MCF 10A (cell line): ENCODE data around the gene ATP6V1G3. TPM values are rescaled to one million over a fixed set of nuclear protein-coding genes. Genes with fewer than 3 reads are reported as not detected.

Experiments used
- BruUV-seq: library from RNA; stranded (reverse); fragments of 400-500 nt; replicated peaks from 2 replicates; lab custom pipeline; 2021; lab: Mats Ljungman, UMichigan
- CTCF ChIA-PET: fragments of 300-600 bp; sonication (Branson Sonifier 250); formaldehyde crosslinking; extraction: SDS; loops from one replicate; lab custom pipeline; 2021; ENCODE audit warnings: antibody characterized with exemption, inconsistent platforms; lab: Yijun Ruan, JAX
- POLR2A ChIA-PET: fragments of 300-600, 350-650 bp; sonication (Branson Sonifier 250); formaldehyde crosslinking; extraction: SDS; loops from one replicate; lab custom pipeline; 2020; ENCODE audit warnings: antibody characterized with exemption, inconsistent platforms; lab: Yijun Ruan, JAX
- DNase-seq: peaks from one replicate; pipeline ENCODE4 v3.0.0-alpha.2; 2018; ENCODE audit not compliant: unreplicated experiment
- H3K27ac Mint-ChIP-seq: one replicate; pipeline ENCODE4 v1.8.0; 2022; ENCODE audit warnings: mild to moderate bottlenecking, low read depth, mixed read lengths; ENCODE audit not compliant: unreplicated experiment
- H3K27me3 Mint-ChIP-seq: one replicate; pipeline ENCODE4 v1.8.0; 2022; ENCODE audit warnings: mixed read lengths; ENCODE audit not compliant: insufficient read depth, unreplicated experiment
- H3K36me3 Mint-ChIP-seq: one replicate; pipeline ENCODE4 v1.8.0; 2022; ENCODE audit warnings: mild to moderate bottlenecking, moderate library complexity, mixed read lengths; ENCODE audit not compliant: insufficient read depth, unreplicated experiment
- H3K4me1 Mint-ChIP-seq: one replicate; pipeline ENCODE4 v1.8.0; 2022; ENCODE audit warnings: mixed read lengths; ENCODE audit not compliant: insufficient read depth, unreplicated experiment
- H3K4me3 Mint-ChIP-seq: one replicate; pipeline ENCODE4 v1.8.0; 2022; ENCODE audit warnings: mild to moderate bottlenecking, moderate library complexity, mixed read lengths; ENCODE audit not compliant: unreplicated experiment
- H3K9me3 Mint-ChIP-seq: one replicate; pipeline ENCODE4 v1.8.0; 2022; ENCODE audit warnings: mixed read lengths; ENCODE audit not compliant: unreplicated experiment
- CTCF ChIP-seq: fragments of 200-600 bp; IDR thresholded peaks from one replicate; pipeline ENCODE4 v1.8.0; 2022; ENCODE audit warnings: antibody characterized with exemption, mild to moderate bottlenecking; ENCODE audit not compliant: unreplicated experiment
- intact Hi-C: fragments of 100-400 bp; cut with micrococcal nuclease; formaldehyde crosslinking; loops from 2 replicates; pipeline ENCODE4 v1.14.1; 2022
- total RNA-seq: library from RNA; stranded (reverse); gene quantifications from 2 replicates; pipeline ENCODE4 v1.2.3, GENCODE V29; 2022

The ATP6V1G3 gene
- total RNA-seq, 1 experiment from 2014 or later = not detected

GRCh38 chr1:198559362-198559761 lies 18.9 kb upstream of the ATP6V1G3 start:
- Mint-ChIP-seq H3K27me3 (no peaks in the 10 kb centered on the region), H3K27ac (no peak overlapping the region), H3K4me3 (no peak overlapping the region)

GRCh38 chr1:198558402-198558801 lies 17.9 kb upstream of the ATP6V1G3 start:
- no peaks in the 10 kb centered on the region for H3K36me3 Mint-ChIP-seq
- intact Hi-C loops = no loop called here
- BruUV-seq = no TSS peak
- no peak overlapping the region for H3K4me3 Mint-ChIP-seq
- no peaks in the 10 kb centered on the region for H3K27me3 Mint-ChIP-seq
- H3K4me1 Mint-ChIP-seq = peaks cover 10% of the 10 kb centered on the region
- TF ChIP-seq CTCF = no peak
- DNase-seq = no peak
- ChIA-PET POLR2A (no interaction called here), CTCF (interaction anchor here (0.6 to 0.7 kb wide), 2 partner anchors 585 to 864 kb away, joined by 3 read pairs; no protein-coding TSS in a partner anchor)
- H3K27ac Mint-ChIP-seq = no peak overlapping the region
- H3K9me3 Mint-ChIP-seq = no peaks in the 10 kb centered on the region

More at GRCh38 chr1:198559362-198559761, 18.9 kb upstream of the ATP6V1G3 start:
- DNase-seq = no peak
- H3K36me3 Mint-ChIP-seq = no peaks in the 10 kb centered on the region
- no peak for TF ChIP-seq CTCF
- intact Hi-C loops = no loop called here
- POLR2A ChIA-PET = interaction anchor here (1.8 to 2.4 kb wide), 2 partner anchors 8 to 63 kb away, joined by 13 to 16 read pairs; no protein-coding TSS in a partner anchor
- CTCF ChIA-PET = interaction anchor here (0.6 to 1.1 kb wide), 4 partner anchors 28 to 817 kb away, joined by 3 read pairs; no protein-coding TSS in a partner anchor
- H3K9me3 Mint-ChIP-seq = no peaks in the 10 kb centered on the region
- BruUV-seq = no TSS peak
- peaks cover 19% of the 10 kb centered on the region for H3K4me1 Mint-ChIP-seq

GRCh38 chr1:198556971-198557370 lies 16.5 kb upstream of the ATP6V1G3 start:
- H3K36me3 Mint-ChIP-seq = no peaks in the 10 kb centered on the region
- CTCF ChIA-PET = no interaction called here
- no peak for DNase-seq
- H3K4me3 Mint-ChIP-seq = no peak overlapping the region
- POLR2A ChIA-PET = no interaction called here
- H3K27ac Mint-ChIP-seq = no peak overlapping the region
- peaks cover 9% of the 10 kb centered on the region for H3K4me1 Mint-ChIP-seq
- intact Hi-C loops = no loop called here
- no peaks in the 10 kb centered on the region for H3K27me3 Mint-ChIP-seq
- TF ChIP-seq CTCF = no peak
- no TSS peak for BruUV-seq
- H3K9me3 Mint-ChIP-seq = no peaks in the 10 kb centered on the region

GRCh38 chr1:198552668-198553416 lies 12.4 kb upstream of the ATP6V1G3 start:
- no peaks in the 10 kb centered on the region for H3K9me3 Mint-ChIP-seq
- no TSS peak for BruUV-seq
- CTCF ChIA-PET = interaction anchor here (1.5 kb wide), 1 partner anchor 11 kb away, joined by 6 read pairs; no protein-coding TSS in a partner anchor
- no peaks in the 10 kb centered on the region for H3K36me3 Mint-ChIP-seq
- no peak for DNase-seq
- no peaks in the 10 kb centered on the region for H3K27me3 Mint-ChIP-seq
- no peak overlapping the region for H3K4me3 Mint-ChIP-seq
- POLR2A ChIA-PET = no interaction called here
- intact Hi-C loops = no loop called here
- H3K4me1 Mint-ChIP-seq = no peaks in the 10 kb centered on the region
- TF ChIP-seq CTCF = no peak
- H3K27ac Mint-ChIP-seq = no peak overlapping the region
